Mesenteric fat pad (tissue), 1 donor: ENCODE data around the gene C9orf152. TPM values are rescaled to one million over a fixed set of nuclear protein-coding genes. Genes with fewer than 3 reads are reported as not detected.
"Not testable (repeated sequence)": the region's sequence is repeated elsewhere in the genome, so short reads cannot be mapped to it uniquely, and the experiment has no call there.

Experiments
- DNase-seq: peaks from one replicate; pipeline ENCODE4 v3.0.0-alpha.2; 2020; ENCODE audit warnings: low spot score
- long read RNA-seq: library from polyadenylated mRNA; unstranded; transcript quantifications from one replicate; pipeline ENCODE4 v2.0.0, GENCODE V29; 2020
- total RNA-seq: library from RNA; stranded (reverse); fragmentation: NEBNext Ultra II Directional; extraction: Animal tissue kit (Norgen Biotek cat#: 25700); gene quantifications from one replicate; pipeline ENCODE4 v1.2.1, GENCODE V29; 2021
- donor health status: DM: yes; HTN: yes; CAD: no.

The C9orf152 gene, protein sequence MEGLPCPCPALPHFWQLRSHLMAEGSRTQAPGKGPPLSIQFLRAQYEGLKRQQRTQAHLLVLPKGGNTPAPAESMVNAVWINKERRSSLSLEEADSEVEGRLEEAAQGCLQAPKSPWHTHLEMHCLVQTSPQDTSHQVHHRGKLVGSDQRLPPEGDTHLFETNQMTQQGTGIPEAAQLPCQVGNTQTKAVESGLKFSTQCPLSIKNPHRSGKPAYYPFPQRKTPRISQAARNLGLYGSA
- total RNA-seq: not detected
- long read RNA-seq, partial matches to known transcripts: 0 of 3 reads
- long read RNA-seq, other reads (novel, unspliced or antisense): 3 of 3 reads

DNA sequence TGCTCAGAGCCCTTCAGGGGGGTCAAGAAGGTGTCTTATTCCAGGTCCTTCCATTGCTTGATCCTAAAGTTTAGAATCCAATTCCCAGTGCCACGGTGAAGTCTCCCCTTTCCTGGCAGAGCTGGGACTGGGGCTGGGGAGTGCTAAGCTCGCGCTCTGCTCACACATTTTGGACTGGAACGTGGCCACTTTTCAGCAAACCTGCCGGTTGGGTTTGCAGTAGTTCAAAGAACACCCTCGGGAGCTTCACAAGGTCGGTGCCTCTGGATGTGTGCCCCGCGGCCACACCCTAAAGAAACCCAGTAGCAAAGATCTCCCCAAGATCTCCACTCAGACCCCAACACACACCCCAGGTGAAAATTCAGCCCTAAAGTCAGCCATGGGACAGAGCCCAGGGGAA, at the start of gene C9orf152:
Gene C9orf152, minus strand, starts transcription at position 129 of the 400 bp plus-strand sequence. CDS start 580 bp downstream, outside the sequence.
- DNase-seq: no peak

DNA sequence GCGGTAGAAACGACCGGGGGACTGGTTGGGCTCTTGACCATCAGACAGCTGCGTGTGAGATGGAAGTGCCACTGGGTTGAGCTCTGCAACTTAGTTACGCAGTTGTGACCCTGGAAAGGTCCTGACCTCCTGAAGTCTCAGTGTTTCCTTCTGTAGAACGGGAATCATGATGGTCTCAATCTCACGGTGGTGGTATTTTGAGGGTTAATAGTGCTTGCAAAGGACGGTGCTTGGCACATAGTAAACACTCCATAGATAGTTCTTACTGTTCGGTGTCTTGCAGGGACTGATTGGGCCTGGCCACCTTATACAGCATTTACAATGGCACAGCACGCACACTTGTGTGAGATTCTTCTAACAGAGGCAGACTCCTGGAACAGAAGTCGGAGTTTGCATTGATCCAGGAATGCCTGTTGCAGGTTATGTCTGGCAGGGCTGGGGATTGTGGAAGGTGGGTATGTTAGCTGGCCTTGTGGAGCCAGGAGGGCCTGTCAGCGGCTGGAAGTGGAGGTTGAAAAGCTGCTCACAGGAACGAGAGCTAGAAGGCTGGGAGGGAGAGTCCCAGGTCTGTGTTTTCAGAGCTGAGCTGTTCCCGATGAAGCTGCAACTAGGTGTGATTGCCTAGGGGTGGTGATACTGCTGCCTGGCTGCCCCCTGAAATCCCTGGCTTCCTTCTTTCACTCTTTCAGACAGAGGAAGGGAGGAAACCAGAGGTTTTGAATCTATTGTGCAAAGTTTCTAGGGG, 49.3 kb upstream of the C9orf152 start:
- no peak for DNase-seq

DNA sequence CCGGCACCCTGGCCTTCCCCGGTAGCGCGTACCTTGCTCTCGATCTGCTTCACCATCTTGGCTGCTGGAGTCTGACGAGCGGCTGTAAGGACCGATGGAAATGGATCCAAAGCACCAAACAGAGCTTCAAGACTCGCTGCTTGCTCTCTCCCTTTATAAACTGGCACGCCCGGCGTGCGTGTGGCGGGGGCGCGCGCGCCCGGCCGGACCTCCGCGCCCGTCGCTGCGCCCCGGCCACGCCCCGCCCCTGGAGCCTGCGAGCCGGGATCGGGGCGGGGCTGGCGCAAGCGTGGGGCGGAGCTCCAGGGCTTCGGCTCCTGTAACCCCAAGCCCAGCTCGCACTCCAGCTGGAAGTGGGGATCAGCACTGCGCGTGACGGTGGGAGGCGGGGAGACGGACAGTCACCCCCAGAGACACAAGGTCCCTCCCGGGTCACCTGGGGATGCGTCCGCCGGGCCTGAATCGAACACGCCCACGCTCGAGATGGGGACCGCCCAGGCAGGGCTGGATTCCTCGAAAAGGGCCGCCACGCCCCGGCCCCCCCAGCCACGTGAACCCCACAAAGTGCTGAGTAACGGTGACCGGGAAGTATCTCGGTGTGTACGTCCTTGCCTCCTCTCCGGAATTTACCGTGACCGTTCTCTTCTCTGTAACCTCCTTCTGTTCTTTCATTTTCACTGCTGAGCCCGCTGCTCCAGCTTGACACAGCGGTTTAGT, 48.6 kb upstream of the C9orf152 start, which contains the start of gene TXN:
Gene TXN, minus strand, starts transcription at position 128 of the 717 bp plus-strand sequence. Its CDS starts 72 bp downstream, at position 56.
- DNase-seq: peak; percentile 97

DNA sequence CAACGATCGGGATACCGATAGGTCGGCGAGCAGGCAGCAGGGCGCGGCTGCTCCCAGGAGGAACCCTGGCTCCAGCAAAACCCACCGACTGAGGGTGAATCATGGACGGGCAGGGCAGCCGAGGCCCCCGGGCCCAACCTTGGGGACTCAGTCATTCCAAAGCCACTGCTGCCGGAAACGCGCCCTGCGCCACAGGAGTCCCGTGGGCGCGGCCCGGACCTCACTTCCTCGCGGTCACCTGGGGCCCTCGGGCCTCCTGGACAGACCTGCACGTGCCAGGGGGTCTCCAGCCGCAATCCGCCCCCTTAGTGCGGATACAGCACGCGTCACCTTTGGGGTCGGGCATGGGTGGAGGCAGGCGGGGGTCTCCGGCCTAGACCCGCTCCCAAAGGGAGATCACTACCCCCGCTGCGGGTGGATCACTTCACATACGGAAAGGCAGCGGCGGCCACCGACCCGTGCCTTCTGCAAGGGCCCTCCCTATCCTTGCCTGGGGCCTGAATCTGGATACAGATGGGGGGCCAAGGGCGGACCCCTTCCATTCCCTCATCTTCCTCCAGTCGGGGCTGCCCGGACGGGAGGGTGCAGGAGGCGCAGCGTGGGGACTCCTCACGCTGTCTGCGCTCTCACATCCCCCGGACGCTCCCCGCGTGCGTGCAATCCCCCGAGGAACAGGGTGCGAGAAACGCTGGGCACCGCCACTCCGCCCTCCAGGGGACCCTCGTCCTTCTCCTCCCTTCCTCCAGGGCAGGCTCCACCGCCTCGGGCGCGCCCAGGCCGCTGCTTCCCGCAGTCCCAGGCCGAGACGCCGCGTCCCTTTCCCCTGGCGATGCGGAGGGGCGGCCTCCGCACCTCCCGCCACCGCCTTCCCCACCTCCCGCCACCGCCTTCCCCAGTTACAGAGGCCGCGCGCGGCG, 47.8 kb upstream of the C9orf152 start:
- peak; percentile 92 for DNase-seq

DNA sequence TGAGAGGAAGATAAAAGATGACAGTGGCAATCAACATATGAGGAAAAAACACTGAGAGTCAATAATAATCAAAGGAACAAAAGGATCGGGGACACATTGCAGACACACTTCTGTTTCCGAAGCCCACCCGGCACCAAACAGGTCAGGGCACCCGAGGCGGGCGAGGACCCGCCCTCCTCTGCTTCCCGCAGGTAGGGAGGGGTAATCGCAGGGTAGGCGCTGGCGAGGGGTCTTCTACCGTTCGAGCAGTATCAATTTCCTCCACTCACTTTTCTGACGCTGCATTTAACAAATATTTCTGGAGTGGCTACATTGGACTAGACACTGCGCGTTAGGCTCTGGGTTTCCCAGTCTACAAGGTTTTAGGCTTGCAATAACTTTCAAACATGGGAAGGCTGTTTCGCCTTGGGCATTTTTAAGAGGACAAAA, 47.1 kb upstream of the C9orf152 start:
- DNase-seq: no peak

DNA sequence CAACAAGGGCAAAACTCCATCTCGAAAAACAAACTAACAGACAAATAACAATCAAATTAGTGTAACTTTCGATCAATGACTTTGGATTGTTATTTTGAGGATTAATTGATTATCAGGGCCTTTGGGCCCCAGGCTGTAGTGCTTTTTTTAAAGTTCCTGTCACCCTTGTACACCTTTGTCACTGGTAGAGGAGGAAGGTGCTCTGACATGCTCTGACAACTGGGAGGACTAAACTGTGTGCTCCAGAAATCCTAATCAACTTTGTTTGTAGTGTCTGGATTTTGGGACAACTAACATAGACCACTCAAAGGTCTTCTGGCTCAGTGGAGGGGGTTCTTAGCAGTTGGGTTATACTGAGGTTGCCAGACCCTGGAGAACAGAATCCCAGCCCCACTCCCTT, 46.5 kb upstream of the C9orf152 start:
- no peak for DNase-seq

DNA sequence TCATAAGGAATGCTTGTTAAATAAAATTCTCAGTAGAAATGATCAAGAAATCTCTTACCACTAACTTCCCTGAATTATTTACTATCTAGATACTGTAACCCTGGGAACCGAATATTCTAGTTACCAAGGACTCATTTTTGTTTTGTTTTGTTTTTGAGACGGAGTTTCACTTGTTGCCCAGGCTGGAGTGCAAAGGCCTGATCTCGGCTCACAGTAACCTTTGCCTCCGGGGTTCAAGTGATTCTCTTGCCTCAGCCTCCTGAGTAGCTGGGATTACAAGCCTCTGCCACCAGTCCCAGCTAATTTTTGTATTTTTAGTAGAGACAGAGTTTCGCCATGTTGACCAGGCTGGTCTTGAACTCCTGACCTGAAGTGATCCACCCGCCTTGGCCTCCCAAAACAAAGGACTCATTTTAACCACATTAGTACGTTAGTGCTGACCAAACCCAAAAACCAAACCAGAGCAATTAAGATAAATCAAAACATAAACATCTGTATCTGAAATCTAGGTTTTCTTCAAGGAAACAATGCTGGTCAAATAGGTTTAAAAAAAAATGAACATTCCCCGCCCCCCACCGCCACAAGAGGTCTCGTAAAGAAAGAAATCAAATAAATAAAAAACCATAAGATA, 44.7 kb upstream of the C9orf152 start:
- DNase-seq: no peak

DNA sequence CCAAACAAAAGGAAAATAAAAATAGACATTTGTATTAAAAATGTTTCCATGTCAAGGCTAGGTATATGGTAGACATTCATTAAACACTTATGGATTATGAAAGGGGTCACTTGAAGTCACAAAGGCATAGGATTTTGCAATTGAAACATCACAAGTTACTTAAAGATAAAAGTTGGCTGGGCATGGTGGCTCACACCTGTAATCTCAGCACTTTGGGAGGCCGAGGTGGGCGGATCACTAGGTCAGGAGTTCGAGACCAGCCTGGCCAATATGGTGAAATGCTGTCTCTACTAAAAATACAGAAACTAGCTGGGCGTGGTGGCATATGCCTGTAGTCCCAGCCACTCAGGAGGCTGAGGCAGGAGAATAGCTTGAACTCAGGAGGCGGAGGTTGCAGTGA, 43.8 kb upstream of the C9orf152 start:
- DNase-seq: not testable (repeated sequence)

DNA sequence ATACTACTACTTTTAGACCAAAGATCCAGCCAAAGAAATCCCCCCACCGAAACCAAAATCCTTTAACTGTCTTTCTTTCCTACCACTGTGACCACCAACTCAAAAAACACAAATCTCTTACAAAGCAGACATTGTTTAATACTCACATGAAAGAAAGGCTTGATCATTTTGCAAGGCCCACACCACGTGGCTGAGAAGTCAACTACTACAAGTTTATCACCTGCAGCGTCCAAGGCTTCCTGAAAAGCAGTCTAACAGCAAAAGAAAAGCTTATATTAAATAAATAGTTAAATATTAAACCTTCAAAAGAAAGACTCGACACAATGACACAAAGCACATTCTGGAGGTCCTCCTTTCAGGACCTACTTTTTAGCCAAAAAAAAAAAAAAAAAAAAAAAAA, 43.3 kb upstream of the C9orf152 start:
- DNase-seq: no peak

DNA sequence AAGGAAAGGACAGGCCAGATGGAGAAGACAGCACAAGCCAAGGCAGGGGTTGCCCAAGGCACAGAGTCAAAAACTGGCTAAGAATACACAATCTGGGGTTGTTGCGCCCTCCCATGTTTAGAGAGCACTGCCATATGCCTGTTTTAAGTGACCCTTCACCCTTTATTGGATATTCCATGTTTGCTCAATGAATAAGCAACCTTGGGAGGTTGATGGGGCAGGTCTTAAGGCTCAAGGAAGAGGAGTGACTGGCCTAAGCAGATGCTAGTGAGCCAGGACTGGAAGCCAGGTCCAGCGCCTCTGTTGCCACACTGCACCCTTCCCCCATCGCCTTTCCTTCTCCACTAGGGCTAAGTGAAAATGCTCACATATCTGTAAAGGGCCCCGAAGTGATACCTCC, 41.6 kb upstream of the C9orf152 start:
- no peak for DNase-seq

DNA sequence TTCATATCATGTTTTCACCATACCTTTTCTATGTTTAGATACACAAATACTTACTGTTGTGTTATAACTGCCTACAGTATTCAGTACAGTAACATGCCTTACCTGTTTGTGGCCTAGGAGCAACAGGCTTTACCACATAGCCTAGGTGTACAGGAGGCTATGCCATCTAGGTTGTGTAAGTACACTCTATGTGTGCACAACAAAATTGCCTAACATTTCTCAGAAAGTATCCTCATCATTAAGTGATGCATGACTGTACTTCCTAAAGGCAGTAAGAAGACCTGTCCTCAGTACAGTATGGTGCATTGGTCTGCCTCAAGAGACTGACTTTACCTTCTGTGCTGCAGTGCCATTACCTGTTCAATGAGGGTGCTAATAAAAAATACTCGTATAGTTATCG, 40.4 kb upstream of the C9orf152 start:
- DNase-seq: no peak

DNA sequence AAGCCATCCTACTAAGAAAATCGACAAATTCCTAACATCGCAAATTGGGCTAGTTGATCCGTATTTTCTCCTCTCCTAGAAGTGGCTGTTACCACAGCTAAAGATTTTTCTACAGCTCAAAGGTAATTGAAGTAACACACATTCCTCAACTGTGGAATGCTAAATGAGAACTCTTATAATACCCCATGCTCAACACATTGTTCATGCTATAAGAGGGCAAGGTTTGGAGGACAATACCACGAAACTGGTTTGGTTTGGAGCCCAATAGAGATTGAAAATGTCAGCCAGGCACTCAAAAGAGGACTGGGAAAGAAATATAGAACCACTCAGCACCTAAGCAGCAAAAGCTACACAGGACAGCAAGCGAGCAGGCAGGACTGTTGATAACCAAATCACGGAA, 38.3 kb upstream of the C9orf152 start:
- DNase-seq: no peak

DNA sequence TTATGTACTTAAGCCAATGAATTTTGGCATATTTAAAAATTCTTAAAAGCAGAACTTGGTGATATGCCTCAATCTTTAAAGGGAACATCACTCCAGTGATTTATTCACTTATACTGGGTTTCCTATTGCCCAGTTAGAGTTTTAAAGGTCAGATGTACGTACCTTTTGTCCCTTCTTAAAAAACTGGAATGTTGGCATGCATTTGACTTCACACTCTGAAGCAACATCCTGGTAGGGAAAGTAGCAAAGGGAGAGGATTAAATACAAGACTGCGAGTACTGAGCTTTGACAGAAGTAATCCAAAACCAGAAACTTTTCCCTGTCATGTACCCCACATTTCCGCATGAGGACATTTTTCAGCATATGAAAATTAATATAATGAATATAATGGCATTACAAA, 36.7 kb upstream of the C9orf152 start:
- no peak for DNase-seq

DNA sequence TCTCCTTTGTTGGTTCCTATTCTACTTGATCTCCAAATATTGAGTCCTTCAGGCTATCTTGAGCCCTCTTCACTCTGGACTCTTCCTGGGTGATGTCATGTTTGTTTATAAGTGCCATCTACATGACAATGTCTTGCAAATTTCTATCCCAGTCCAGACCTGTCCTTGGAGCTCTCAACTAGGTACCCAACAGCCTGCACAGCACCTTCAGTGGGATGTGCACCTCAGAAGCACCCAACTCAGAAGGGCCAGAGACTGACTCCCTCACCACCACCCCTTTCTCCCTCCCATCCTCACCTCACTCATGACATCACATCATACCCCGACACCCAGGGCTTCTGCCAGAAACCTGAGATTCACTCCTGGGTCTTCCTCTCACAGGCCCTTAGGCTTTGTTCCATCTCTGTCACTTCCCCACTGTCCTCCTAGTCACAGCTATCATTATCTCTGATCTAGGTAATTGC, 33.9 kb upstream of the C9orf152 start:
- no peak for DNase-seq

DNA sequence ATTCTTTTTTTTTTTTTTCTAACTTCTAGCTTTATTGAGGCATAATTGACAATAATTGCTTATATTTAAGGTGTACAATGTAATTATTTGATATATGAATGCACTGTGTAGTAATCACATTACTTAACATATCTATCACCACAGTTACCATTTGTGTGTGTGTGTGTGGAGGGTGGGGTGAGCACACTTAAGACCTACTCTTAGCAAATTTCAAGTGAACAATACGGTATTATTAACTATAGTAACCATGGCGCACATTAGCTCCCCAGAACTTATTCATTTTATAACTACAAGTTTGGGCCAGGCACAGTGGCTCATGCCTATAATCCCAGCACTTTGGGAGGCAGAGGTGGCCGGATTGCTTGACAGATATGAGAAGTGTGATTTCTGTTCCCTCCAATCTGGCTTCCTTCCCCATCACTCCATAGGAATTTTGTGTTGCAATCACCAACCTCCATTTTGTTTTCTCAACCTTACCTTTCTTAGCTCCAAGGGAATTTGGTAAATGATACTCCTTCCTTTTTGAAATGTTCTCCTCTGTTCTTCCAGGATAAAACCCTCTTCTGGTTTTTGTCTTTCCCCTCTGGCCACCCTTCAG, 33.4 kb upstream of the C9orf152 start:
- no peak for DNase-seq

DNA sequence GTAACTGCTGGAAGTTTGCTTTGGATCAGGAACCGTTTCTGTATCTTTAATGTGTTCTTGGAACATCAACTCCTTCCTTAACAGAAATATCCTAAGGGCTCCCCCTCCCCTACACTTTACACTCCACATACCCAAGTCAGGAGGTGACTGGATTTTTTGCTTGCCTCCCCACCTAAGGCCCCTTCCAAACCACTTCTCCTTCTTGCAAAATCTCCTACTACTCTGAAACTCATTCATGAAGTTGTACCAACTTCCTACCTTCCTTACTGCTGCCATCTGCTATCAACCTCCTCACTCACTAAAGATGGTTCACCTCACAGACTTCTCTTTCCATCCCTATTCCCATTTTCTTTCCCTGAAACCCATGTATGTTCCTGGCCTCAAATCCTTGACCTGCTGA, 32.2 kb upstream of the C9orf152 start:
- no peak for DNase-seq

DNA sequence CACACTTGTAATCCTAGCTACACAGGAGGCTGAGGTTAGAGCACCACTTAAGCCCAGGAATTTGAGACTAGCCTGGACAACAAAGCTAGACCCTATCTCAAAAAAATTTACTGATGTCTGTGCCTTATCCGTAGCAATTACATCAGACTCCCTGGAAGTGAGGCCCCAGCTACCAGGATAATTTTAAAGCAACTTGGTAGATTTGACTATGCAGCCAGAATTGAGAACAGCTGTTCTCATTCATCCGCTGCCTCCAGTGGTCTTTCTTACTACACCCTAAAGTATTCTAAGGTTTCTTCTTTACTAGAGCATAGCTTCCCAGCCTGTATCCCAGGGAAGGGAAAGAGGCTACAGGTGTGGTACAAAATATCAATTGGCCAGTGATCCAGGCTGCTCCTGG, 20.4 kb upstream of the C9orf152 start:
- no peak for DNase-seq

DNA sequence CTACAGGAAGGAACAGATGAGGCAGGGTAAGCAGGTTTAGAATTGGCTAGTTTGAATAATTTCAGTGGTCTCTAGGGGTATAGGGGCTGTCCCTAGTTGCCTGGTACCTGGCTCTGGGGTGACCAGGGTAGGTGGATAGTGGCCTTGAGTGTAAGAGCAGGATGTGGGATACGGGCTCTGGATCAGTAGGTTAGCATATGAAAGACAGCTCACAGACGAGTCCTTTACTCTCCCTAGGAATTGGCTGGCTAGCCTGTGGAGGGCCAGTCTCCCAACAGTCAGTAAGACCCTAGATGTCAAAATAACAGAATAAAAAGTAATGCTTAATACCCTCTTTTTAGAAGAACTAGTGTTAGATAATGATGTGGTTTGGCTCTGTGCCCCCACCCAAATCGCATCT, 16.6 kb upstream of the C9orf152 start:
- no peak for DNase-seq

DNA sequence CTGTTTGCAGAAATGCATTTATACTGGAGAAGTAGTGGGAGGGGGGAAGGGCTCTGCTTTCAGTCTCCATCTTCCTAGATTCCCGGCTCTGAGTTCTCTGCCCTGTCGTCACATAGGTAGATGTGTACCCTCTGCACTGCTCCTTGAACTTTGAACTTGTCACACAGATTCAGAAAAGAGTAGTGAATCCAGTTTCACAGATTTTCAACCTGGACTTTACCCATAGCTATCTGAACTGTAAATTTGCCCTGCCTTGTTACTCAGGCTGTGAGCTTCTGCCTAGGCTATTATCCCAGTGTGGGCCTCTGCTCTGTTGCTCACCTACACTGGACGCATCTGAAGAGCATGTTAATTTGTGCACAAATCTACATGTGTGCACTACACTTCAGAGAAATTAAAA, 12.8 kb upstream of the C9orf152 start:
- DNase-seq: no peak

DNA sequence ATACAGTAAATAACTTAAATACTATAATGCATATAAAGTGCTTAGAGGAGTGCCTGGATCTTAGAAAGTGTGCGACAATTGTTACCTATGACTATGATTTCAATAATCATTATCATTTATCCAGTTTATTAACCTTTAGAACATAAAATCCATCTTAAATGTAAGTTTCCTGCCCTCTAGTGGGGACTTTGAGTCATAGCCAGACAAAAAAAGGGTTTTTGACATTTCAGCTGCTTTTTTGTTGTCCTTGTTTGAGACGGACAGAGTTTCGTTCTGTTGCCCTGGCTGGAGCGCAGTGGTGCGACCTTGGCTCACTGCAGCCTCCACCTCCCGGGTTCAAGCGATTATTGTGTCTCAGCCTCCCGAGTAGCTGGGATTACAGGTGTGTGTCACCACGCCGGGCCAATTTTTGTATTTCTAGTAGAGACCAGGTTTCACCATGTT, 9.7 kb upstream of the C9orf152 start:
- DNase-seq: no peak
